ENCODE results near the gene ATXN1. TPM values are rescaled to one million over a fixed set of nuclear protein-coding genes. Genes with fewer than 3 reads are reported as not detected.

Gene ATXN1
- total RNA-seq, 2 donors from 2014 or later, result 63.1 to 72.2 TPM

GRCh38 chr6:16490616-16491015, 270.6 kb downstream of the ATXN1 start:
- no peak for DNase-seq (ENCODE audit: low spot score)
- intact Hi-C loops (cut with DNase I), result no loop called here

GRCh38 chr6:16488813-16489212, 272.4 kb downstream of the ATXN1 start:
- DNase-seq (ENCODE audit: low spot score), result no peak
- intact Hi-C loops (cut with DNase I), result no loop called here

- no peak for DNase-seq (ENCODE audit: low spot score)
- intact Hi-C loops (cut with DNase I), result no loop called here
These were observed 273.1 kb downstream of the ATXN1 start for GRCh38 chr6:16487996-16488674.

GRCh38 chr6:16486661-16487060, 274.6 kb downstream of the ATXN1 start:
- intact Hi-C loops (cut with DNase I), result no loop called here
- no peak for DNase-seq (ENCODE audit: low spot score)

DNA sequence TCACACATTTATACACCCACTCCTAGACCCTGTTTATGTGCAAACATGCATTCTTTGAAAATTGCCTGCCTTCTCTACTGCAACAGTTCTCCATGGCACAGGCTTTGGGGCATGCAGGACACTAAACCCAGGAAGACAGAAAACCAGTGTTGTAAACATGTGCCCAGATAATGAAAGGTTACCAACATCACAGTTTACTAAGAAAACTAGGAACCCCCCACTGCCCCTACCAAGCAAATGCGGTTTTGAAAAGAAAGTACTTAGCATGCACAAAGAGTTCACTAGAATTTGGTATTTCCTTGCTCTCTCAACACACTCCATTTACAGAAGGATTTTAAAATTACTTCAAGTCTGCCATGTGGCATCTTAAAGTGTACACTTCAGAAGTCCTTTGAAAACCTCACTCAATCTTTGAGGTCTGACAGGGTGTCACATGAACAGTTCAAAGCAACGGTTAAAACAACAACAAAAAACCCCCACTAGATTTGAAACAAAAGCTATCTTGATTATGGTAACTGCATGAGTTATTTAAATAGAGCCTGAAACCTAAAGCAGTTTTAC, 277.9 kb downstream of the ATXN1 start:
- DNase-seq (ENCODE audit: low spot score), result no peak
- intact Hi-C loops (cut with DNase I), result no loop called here

DNA sequence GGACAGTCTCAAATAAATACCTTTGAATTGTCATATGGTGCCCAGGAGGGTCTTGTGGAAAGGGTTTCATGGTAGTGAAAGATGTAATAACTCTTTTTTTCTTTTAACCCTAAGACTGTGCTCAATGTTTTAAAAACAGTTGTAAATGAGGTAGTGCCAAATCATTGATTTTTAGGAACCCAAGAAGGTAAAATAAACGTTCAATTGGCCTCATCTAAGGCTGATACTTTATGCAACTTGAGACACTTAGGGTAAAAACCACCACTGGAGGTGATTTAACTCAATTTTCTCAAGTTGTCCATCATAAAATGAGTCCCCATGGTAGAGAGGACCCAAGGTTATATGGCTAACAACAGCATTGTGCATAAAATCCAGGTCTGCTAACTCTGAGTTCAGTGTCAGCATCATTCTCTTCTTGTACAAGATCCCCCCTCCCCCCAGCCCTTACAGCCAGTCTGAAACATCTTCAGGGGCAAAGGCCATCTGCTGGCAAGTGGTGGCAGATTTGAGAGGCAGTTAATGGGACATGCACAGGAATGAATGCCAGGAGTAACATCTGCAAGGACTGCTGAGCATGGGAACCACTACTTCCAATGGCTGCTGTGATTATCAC, 278.5 kb downstream of the ATXN1 start:
- intact Hi-C loops (cut with DNase I), result no loop called here
- DNase-seq (ENCODE audit: low spot score), result no peak

- no peak for DNase-seq (ENCODE audit: low spot score)
- intact Hi-C loops (cut with DNase I), result no loop called here
These were observed 279.4 kb downstream of the ATXN1 start for GRCh38 chr6:16481697-16482399.

DNA sequence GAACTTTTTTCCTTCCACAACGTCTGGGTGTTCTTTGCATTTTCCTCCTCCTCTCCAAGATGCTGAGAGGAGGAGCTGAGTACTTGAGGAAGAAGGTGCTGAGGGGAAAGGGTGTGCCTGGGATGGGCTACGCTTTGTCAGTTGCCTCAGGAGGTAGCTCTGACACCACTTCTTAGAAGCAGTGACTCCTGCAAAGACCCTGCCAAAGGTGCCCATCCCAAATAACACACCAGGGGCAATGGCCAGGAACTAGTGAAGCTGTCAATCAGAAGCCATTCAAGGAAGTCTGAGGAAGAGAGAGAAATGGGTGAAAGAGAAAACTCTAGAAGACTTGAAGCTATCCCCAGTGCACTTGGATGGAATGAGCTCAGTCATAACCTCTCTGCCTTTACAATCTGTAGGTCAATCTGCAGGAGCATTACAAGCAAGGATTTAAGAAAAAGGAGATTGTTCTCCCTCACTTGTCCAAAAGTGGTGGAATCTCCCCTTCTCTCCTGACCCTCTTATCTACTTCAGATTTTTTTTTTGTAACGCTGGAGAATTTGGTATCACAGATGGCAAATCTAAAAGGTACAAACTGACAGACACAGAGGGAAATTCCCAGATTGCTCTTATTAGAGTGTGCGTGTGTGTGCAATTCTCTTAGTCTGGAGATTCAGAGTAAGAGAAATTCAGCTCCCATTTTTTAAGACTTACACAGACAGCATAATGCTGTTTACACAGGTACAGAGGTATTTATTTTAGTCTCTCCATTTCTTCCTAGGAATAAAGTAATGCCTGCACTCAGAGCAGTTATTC, 280.3 kb downstream of the ATXN1 start:
- intact Hi-C loops (cut with DNase I), result no loop called here
- no peak for DNase-seq (ENCODE audit: low spot score)

DNA sequence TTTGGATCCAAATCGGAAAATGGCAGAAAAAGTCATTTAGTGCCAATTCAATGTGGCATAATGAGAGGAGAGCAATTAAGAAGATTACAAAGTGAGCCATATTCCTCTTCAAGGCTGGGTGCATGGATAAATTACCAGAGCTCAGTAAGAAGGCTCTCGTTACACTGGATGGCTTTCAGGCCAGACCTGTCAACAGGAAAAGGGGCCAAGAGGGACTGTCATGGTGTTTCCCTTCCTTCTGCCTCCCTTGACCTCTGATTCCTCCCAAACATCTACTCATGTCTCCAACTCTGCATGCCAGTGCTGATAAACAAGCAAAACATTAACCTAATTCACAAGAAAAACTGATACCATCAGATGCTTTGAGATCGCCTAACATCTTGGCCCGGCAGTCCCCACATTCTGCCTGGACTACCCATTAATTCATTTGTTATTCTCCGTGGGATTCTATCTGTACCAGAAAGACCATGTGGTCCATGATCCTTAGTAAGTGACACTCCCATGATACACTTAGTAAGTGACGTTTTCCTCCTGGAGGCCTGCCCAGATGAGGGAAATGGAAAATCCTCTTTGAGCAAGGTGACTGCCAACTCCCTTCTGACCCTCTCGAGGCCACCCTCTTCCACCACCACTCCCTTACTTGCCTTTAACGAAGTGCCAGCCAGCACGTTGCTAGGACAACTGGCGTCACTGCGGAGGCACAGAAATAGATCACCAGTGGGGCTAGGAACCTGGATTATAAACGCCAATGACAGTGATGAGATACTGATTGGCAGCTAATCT, 283.7 kb downstream of the ATXN1 start:
- intact Hi-C loops (cut with DNase I), result no loop called here
- DNase-seq (ENCODE audit: low spot score), result no peak

GRCh38 chr6:16476861-16477260, 284.4 kb downstream of the ATXN1 start:
- intact Hi-C loops (cut with DNase I), result no loop called here
- DNase-seq (ENCODE audit: low spot score), result no peak

GRCh38 chr6:16475494-16475781, 285.8 kb downstream of the ATXN1 start:
- DNase-seq (ENCODE audit: low spot score), result no peak
- intact Hi-C loops (cut with DNase I), result no loop called here

DNA sequence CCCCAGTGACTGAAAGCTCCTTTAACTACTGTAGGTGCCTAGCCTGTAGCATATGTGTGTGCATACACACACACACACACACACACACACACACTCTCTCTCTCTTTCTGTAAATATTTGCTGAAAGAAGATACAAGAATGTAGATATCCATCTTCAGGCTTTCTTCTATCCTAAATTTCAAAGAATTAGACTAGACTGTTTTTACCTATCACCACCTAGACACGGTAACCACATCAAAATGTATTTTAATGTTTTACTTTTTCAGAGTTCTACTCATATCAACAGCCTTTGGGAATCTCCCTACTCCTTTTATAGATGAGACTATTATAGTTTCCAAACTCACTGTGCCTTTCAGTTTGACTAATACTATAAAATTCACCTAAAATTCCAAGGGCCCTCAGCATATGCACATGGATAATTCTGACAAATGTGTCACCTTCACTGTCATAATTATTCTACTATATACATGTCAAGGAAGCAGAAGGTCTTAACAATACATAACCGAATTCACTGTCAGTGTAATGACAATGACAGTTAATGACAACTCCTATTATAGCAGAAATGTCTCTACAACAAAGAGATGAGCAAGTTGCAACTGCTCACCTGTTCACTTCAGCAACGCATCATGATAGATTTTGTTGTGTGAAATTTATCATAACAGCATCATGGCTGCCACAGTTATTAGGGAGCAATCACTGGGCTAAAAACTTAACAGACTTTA, 286.3 kb downstream of the ATXN1 start:
- no peak for DNase-seq (ENCODE audit: low spot score)
- intact Hi-C loops (cut with DNase I), result no loop called here

DNA sequence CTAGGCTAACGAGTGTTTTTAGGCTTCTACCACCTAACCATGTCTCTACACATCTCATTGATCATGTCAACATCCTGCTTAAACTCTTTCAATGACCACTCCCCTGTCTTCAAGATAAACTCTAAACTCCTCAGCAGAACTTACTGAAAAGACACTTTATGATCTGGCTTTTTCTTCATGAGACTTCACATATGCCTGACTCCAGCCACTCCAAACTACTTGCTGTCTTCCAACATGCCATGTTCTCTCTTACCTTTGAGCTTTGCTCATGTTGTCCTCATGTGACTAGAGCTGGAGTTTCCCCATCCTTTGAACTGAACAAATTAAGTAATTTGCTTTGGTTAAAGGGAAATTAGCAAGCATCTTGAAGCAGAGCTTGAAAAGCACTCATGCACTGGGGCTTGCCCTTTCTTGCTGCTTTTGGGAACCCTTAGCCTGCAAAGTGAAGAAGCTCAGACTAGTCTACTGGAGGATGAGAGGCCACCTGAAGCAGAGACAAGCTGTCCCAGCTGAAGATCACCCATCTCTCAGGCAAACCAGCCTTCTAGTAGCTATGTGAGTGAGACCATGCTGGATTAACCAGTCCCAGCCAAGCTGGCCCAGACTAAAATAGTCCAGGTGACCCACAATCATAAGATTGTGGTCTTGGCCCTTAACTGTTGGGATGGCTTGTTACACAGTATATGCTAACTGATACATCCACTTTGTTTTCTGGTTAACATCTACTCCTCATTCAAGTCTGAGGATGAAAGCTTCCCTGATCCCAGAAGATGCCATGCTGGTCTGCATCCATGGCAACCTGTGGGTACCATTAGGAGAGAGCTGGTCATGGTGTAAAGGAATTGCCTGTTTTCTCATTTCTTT, 287.1 kb downstream of the ATXN1 start:
- intact Hi-C loops (cut with DNase I), result no loop called here
- no peak for DNase-seq (ENCODE audit: low spot score)

- intact Hi-C loops (cut with DNase I), result no loop called here
- DNase-seq (ENCODE audit: low spot score), result no peak
These were observed 287.9 kb downstream of the ATXN1 start for GRCh38 chr6:16473184-16473907.

- DNase-seq (ENCODE audit: low spot score), result no peak
- intact Hi-C loops (cut with DNase I), result no loop called here
These were observed 288.8 kb downstream of the ATXN1 start for GRCh38 chr6:16472349-16473069.

- DNase-seq (ENCODE audit: low spot score), result no peak
- intact Hi-C loops (cut with DNase I), result no loop called here
These were observed 289.4 kb downstream of the ATXN1 start for GRCh38 chr6:16471910-16472297.

All from posterior vena cava (tissue), 2 donors.